ENCODE measurements around the gene CHGA.
A peak's percentile ranks its signal among the peaks of the same experiment; 100 is the strongest.

The CHGA gene

DNA sequence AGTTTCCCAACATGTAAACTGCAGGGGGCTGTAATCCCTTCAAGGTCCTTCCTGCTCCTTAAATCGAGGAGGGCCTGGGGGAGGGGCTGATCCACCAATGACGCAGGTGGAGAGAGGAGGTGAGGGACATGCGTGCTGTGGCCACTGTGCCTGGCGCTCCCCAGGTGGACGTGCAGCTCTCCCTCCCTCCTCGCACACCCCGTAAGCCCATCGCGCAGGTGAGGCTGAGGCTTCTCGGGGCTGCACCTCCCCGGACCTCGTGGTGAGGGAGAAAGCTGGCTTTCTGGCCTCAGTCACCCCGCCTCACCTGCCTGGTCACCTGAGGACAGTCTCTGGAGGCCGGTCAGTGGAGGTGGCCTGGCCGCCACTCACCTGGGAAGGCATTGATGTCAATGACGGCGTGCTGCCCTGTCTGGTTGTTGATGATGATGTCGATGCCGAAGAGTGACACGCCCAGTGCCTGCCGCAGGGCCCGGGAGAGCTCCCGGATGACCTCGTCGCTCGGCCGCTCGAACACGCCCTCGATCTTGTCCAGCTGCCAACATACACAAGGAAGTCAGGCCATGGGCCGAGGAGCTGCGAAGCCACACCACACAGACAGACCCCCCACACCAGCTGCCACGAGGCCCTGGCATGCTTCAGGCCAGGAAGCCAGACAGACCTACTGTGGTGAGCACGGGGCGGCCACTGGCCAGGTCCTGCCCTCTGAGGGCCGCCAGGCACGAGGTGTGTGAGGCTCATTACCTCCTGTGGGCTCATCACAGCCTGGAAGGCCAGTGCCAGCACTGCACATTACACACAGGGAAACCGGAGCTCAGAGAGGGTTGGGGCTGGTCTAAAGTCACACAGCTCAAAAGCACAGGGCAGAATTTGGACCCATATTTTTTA lies 23.3 kb downstream of the CHGA start:
- DNase-seq = peak; percentile 39

DNA sequence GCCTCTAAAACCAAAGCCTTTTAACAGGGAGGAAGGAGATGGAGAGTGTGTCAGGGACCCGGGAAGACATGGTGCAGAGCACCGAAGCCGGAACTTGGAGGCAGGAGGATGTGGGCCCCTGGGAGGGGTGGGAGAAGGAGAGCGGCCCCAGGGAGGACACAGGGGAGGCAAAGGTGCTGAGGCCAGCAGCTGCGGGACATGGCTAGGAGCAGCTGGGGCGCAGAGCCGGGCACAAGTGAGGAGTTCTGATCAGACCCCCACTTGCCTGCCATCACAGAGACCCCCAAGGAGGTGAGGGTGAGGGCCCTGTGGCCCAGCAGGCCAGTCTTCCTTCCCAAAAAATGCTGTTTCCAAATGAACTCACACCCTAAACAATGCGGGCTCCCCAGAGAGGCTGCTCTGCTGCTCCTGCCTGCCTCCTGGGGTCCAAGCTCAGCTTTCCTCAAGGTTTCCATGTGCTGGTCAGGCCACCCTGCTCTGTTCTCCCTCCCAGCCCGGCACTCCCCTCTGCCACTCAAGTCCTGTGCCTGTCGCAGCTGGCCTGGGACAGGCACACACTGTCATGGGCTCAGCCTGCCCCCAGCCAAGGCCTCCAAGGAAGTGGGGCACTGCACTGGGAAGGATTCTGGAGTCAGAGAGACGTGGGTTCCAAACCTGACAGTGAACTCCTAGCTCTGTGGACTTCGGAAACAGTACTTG lies 24.0 kb downstream of the CHGA start:
- no peak for DNase-seq

DNA sequence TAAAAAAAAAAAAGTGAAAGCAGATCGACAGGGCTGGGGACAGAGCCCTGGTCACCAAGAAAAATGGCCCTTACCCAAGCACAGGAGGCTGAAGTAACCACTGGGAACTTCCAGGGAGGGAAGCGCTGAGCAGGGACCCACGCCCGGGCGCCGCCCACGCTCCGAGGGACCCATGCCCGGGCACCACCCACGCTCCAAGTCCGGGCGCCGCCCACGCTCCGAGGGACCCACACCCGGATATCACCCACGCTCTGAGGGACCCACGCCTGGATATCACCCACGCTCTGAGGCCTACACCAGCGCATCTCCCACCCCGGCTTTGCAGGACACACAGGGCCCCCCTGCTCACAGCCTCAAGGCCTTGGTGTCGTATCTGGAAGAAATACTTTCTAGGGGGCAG lies 25.7 kb downstream of the CHGA start:
- no peak for DNase-seq

- no peak for DNase-seq
These were observed 26.7 kb downstream of the CHGA start for GRCh38 chr14:92949496-92950192.

- no peak for DNase-seq
These were observed 27.2 kb downstream of the CHGA start for GRCh38 chr14:92950193-92950540.

GRCh38 chr14:92950773-92951172 lies 27.8 kb downstream of the CHGA start:
- no peak for DNase-seq

GRCh38 chr14:92951261-92951660 lies 28.3 kb downstream of the CHGA start:
- no peak for DNase-seq

DNA sequence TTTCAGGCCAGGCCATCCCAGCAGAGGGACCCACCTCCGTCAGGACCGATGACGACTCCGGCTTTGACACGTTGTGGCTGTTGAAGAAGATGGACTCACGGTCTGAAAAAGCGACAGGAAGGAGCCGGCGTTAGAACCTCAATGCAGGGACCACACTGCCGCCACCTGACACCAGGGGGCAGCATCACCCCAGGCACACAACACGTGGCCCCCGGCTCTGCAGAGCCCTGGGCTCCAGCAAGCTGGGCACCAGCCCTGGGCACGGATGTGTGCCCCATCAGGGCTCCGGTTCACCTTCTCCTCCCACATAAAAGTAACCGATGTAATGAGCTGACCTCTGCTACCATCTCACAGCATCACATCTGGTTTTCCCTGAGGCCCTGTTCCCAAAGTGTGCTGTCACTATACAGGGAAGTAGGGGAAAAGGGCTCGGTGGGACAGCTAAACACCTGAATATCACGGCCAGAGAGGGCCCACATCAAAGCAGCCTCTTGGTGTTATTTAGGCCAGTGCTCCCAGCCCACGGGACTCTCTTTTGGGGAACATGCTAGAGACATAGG lies 29.0 kb downstream of the CHGA start:
- DNase-seq = peak; percentile 52

DNA sequence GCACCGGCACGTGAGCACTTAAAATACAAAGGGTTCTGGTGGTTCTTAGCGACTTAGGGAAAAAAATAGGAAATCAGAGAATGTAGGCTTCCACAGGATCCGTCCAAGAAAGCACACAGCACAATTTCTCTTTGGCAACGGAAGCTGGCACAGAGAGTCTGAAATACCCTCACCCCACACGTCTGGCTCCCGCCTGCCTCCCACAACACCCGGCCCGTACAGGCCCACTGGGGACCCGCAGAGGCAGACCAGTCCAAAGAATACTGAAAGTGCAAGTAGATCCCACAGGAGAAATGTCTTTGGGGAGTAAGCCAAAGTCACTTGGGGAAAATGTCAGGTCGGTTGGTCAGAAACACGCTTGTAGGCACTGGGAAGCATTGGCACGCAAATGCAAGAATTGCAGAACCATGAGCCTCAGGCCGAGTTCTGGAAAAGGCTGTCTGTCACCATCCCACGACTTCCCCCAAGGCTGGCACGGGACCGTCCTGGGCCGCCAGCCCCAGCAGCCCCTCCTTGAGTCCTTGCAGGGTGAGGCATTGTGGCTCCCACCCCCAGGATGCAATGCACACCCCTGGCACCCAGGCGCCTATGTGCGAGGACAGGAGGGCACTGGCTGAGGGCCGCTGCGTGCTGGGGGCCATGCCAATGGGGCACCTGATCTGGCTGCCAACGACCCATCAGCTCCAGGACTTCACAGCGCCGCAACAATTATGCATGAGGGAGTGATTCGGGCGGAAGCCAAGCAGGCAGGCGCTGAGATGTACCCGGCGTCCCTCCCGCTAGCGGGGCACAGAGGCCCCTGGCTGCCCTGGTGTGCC lies 29.7 kb downstream of the CHGA start:
- DNase-seq = no peak

- DNase-seq = no peak
These were observed 30.6 kb downstream of the CHGA start for GRCh38 chr14:92953526-92953925.

GRCh38 chr14:92954933-92955332 lies 32.0 kb downstream of the CHGA start:
- no peak for DNase-seq

DNA sequence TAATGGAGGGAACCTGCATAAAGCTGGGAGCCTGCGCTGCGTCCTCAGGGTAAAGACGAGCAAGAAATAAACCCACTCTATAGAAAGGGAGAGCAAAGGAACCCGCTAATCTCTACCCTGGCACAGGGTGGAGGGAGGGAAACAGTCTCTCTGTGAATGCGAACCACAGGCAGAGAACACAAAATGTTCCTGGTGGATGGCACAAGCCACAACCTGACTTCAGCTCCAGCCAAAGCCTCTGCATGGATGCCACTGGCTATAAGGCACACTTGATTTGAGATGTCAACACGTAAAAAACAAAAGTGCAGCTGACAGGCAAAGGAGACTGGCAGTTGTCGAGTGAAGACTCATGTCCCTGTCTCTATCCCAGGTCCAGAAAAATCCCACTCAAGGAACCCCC lies 32.4 kb downstream of the CHGA start:
- no peak for DNase-seq

DNA sequence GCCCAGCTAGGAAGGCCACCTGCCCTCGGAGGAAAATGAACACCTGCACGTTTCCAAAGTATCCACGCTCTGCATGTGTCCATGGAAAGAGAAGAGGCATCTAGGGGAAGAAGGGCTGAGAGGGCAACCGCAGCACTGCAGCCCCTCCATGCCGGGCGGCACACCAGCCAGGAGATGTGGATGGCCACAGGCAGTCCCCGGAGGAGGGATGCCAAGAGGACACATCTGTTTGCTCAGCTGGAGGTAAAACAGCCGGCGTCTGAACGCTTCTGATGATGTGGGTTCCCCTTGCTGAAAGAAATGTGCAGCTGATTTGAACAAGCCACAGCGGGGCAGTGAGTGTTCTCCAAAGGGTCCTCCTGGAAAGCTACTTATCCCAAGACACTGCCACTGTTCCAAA lies 34.0 kb downstream of the CHGA start:
- no peak for DNase-seq

DNA sequence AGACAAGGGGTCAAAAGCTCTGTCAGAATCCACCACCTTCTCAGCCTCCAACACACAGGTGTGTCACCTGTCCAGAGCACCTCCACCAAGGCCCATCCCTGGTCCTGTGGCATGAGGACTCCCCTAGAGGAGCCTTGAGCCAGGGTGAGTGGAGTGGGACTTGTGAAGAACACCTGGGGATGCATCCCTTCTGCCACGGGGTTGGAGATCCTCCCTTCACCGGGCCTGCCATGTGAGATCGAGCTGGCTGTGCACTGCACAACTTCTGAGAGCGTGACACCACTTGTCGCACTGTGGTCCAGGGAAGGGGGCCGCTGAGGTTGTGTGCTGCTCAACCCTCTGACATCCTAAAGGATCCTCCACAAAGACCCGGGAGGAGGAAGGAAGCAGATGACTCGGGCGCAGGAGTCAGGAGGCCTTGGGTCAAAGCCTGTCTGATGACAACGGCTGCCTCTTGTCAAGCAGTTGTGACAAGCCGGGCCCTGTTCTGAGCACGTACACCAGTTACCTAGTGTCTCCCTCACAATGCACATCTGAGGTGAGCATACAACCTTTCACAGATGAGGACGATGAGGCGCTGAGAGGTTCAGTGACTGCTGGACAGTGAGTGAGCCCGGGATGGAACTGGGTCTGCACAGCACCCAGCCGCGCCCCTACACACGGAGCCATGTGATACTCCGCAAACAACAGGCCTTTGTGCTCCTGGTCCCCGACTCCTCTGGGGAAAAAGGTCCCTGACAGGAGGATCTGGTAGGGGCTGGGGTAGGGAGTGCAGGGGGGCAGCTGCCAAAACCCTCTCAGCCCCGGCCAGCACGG lies 35.6 kb downstream of the CHGA start:
- DNase-seq = no peak

DNA sequence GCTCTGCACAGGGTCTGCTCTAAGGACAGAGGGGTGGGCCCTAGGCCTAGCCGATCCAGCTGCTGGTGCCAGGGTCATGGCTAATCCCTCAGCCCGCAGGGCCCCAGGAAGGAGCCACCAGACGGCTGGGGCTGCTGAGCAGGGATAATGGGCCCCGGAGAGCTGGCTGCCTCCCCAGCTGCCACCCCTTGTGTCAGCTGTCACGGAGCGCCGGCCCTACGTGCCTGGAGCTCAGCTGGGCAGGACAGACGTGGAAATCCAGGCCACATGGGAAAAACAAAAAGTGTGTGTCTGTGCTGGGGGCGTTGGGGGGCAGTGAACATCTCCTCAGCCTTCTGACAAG lies 36.2 kb downstream of the CHGA start:
- DNase-seq = no peak

DNA sequence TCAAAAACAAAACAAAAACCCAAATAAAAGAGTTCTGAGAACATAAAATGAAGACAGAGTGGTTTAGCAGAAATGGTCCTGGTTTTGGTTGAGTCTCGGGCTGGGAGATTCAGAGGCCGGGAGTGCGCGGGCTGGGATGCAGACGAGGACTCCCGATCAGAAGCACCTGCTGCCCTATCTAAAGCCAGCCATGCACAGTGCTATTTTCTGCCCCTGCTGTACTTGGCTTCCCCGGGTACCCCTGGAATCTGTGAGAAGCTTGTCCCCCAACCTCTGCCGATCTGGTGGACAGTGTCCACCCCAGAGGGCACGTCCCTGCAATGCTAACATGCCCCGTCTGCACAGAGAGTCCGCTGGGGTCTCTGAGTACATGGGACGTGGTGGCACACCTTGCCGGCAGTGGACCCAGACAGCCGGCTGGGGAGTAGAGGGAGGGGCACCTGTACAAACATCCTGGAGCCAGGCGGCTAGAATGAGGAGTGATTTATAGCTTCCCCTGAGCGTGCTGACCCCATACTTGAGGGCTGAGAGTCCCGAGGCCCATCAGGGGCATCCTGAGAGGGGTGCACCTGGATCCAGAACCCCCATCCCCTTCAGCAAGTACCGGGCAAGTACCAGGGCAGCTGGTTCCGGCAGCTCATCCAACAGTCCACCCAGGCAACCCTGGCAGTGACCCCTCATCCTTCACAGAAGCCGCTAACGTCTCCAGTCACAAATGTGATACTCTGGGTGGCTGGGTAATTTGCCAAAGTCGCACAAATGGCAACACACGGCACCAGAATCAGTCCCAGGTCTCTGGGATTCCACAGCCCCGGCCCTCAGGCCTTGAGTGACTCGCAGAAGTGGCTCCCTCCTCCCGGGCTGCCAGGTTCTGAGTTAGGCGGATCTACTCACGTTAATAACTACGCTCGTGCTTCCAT lies 37.1 kb downstream of the CHGA start:
- DNase-seq = peak; percentile 6

- DNase-seq = peak; percentile 81
These were observed 38.0 kb downstream of the CHGA start for GRCh38 chr14:92960706-92961566.

GRCh38 chr14:92961567-92961855 lies 38.6 kb downstream of the CHGA start:
- no peak for DNase-seq

DNA sequence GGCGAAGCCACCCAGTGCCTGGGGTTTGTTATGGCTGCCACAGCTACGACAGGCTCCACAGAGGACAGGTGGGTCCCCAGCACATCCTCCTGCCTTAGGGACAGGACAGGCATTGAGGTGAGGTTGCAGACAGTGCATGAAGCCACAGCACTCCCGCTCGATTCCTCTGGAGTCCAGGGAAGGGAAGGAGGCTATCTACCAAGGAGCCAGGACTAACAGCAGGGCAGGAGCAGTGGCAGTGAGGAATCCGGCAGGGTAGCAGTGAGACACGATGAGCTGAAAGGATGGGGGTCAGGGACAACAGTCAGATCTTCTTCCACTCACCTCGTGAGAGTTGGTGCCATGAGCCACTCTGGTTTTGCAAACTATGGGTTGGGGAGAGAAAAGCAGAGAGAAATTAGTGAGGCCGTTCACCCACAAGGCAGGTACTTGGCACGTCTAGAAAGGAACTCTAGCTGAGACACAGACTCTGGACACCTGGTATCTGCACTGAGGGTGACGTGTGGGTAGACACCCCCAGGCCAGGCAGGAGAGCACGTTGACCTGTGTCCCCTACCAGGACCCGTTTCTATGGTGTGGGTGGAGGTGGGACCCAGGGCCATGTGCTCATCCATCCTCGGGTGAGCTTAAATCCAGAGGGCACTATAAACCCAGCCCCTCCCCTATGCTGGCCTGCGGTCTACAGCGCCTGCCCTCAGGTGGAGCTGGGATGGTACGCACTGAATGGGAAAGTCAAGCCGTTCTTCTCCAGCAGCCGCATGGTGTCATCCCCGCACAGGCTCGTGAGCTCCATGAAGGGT lies 39.3 kb downstream of the CHGA start:
- no peak for DNase-seq
